ENCODE results near the gene DPH2.

Gene DPH2

GRCh38 chr1:43969746-43970466, at the start of gene DPH2:
Gene DPH2 (plus strand): TSS chr1:43970010. CDS start chr1:43970176, 166 bp downstream.
- peak; percentile 95 for DNase-seq (ENCODE audit: low read depth, low spot score)

- no peak for DNase-seq (ENCODE audit: low read depth, low spot score)
Observed at GRCh38 chr1:43921022-43921421, 48.8 kb upstream of the DPH2 start.

GRCh38 chr1:43924516-43924915, 45.3 kb upstream of the DPH2 start:
- no peak for DNase-seq (ENCODE audit: low read depth, low spot score)

- DNase-seq (ENCODE audit: low read depth, low spot score): no peak
Observed at GRCh38 chr1:43925846-43926245, 44.0 kb upstream of the DPH2 start.

GRCh38 chr1:43930168-43930948, 39.5 kb upstream of the DPH2 start:
- DNase-seq (ENCODE audit: low read depth, low spot score): no peak

GRCh38 chr1:43930949-43931275, 38.9 kb upstream of the DPH2 start:
- no peak for DNase-seq (ENCODE audit: low read depth, low spot score)

GRCh38 chr1:43931711-43932660, 37.8 kb upstream of the DPH2 start:
- no peak for DNase-seq (ENCODE audit: low read depth, low spot score)

- DNase-seq (ENCODE audit: low read depth, low spot score): no peak
Observed at GRCh38 chr1:43932786-43933385, 36.9 kb upstream of the DPH2 start.

GRCh38 chr1:43933386-43934100, 36.3 kb upstream of the DPH2 start, which contains the start of gene ARTN:
Gene ARTN (plus strand): TSS chr1:43933801. CDS start chr1:43935657, 1,856 bp downstream.
- DNase-seq (ENCODE audit: low read depth, low spot score): no peak

- peak; percentile 16 for DNase-seq (ENCODE audit: low read depth, low spot score)
Observed at GRCh38 chr1:43934101-43934985, 35.5 kb upstream of the DPH2 start.

GRCh38 chr1:43934986-43935324, 34.9 kb upstream of the DPH2 start:
- no peak for DNase-seq (ENCODE audit: low read depth, low spot score)

GRCh38 chr1:43935711-43936427, 33.9 kb upstream of the DPH2 start:
- DNase-seq (ENCODE audit: low read depth, low spot score): no peak

GRCh38 chr1:43936431-43937151, 33.2 kb upstream of the DPH2 start:
- DNase-seq (ENCODE audit: low read depth, low spot score): no peak

GRCh38 chr1:43937179-43937865, 32.5 kb upstream of the DPH2 start:
- DNase-seq (ENCODE audit: low read depth, low spot score): no peak

GRCh38 chr1:43938383-43938782, 31.4 kb upstream of the DPH2 start:
- no peak for DNase-seq (ENCODE audit: low read depth, low spot score)

- no peak for DNase-seq (ENCODE audit: low read depth, low spot score)
Observed at GRCh38 chr1:43938892-43939587, 30.8 kb upstream of the DPH2 start.

- no peak for DNase-seq (ENCODE audit: low read depth, low spot score)
Observed at GRCh38 chr1:43942411-43942810, 27.4 kb upstream of the DPH2 start.
